Right lobe of liver (tissue), 6 donors: Measurements from ENCODE around the gene ALK. TPM values are rescaled to one million over a fixed set of nuclear protein-coding genes. Genes with fewer than 3 reads are reported as not detected.

Experiments used
- ATAC-seq, 4 donors: fragments of 200-7000 bp; cut with Tn5 transposase; one replicate each; pipeline ENCODE4 v1.9.1; 2020; ENCODE audit warnings: mild to moderate bottlenecking in 4 of 4, moderate library complexity in 4 of 4
- DNase-seq, 3 donors: peaks; one replicate each; pipeline ENCODE4 v3.0.0-alpha.2; 2020
- H3K27ac ChIP-seq, 3 donors: fragments of 200-600 bp; one replicate each; pipeline ENCODE4 v1.8.0; 2022
- H3K27me3 ChIP-seq, 2 donors: fragments of 200-600 bp; one replicate each; pipeline ENCODE4 v1.8.0; 2022
- H3K36me3 ChIP-seq, 4 donors: fragments of 200-600 bp; sonication (generic) in 1 of 4; one replicate each; pipeline versions ENCODE4 v1.5.1 to v1.8.0; 2017 to 2022; ENCODE audit warnings: control low read depth in 1 of 4
- H3K4me1 ChIP-seq, 4 donors: fragments of 200-600 bp; sonication (generic) in 1 of 4; one replicate each; pipeline versions ENCODE4 v1.5.1 to v1.8.0; 2017 to 2022; ENCODE audit warnings: control low read depth in 1 of 4
- H3K4me3 ChIP-seq, 3 donors: fragments of 200-600 bp; one replicate each; pipeline ENCODE4 v1.8.0; 2022
- H3K9me3 ChIP-seq, 4 donors: fragments of 200-600 bp; sonication (generic) in 1 of 4; one replicate each; pipeline versions ENCODE4 v1.5.1 to v1.8.0; 2017 to 2022; ENCODE audit warnings: control low read depth in 1 of 4
- CTCF ChIP-seq, 4 donors: fragments of 200-600 bp in 3 of 4; fragments of 450-650 bp in 1 of 4; IDR thresholded peaks; one replicate each; pipeline versions ENCODE4 v1.5.1 to v1.8.0; 2016 to 2022; ENCODE audit warnings: antibody characterized with exemption in 4 of 4, mild to moderate bottlenecking in 2 of 4
- POLR2A ChIP-seq: fragments of 450-650 bp; IDR thresholded peaks from one replicate; pipeline ENCODE4 v1.6.1; 2017; ENCODE audit warnings: antibody characterized with exemption, mild to moderate bottlenecking
- WGBS: methylation state at CpG from one replicate; pipeline ENCODE4 v1.1.6; 2018; ENCODE audit warnings: low coverage, low lambda C conversion rate; ENCODE audit not compliant: insufficient coverage; ENCODE audit errors: missing lambda C conversion rate; 5-methylcytosine and 5-hydroxymethylcytosine counted together
- intact Hi-C, 2 donors: fragments of 100-400 bp; cut with DNase I; formaldehyde crosslinking; loops; one replicate each; pipeline versions ENCODE4 v1.11.2 to v1.14.1; 2022
- total RNA-seq, 6 experiments: library from RNA; depleted of rRNA in 2 of 6; stranded (reverse); fragments of >200 nt in 2 of 6; fragmentation: NEBNext Ultra II Directional in 3 of 6; extraction: Animal tissue kit (Norgen Biotek cat#: 25700) in 3 of 6; gene quantifications; one replicate each; pipeline versions ENCODE4 v1.1.0 to v1.2.4, GENCODE V29; 2016 to 2023
- donor health status: DM: no; HTN: yes; CAD: no.
- donor health status: DM: no; HTN: no; CAD: no.
- donor health status: DM: no; HTN: no; CAD: no.
- donor health status: DM: no; HTN: yes; CAD: no.
- donor health status: DM: no; HTN: yes; CAD: no.

The ALK gene
- total RNA-seq, 6 experiments from 2014 or later = 0.04 to 0.06 TPM; not detected in 4

GRCh38 chr2:29560030-29560429 lies 361.4 kb downstream of the ALK start:
- H3K4me3 ChIP-seq = no peak overlapping the region
- H3K27ac ChIP-seq = no peak overlapping the region
- 85% methylated on average over 1 of the region's 1 CpG for WGBS
- H3K36me3 ChIP-seq = no peaks in the 10 kb centered on the region
- ATAC-seq (no peak), DNase-seq (no peak)
- TF ChIP-seq POLR2A = no peak
- peaks cover 0 to 11% (median 0%) of the 10 kb centered on the region in 4 donors for H3K4me1 ChIP-seq
- H3K27me3 ChIP-seq = no peaks in the 10 kb centered on the region
- intact Hi-C loops = no loop called here
- no peaks in the 10 kb centered on the region for H3K9me3 ChIP-seq

- no peak for DNase-seq
- no peak for ATAC-seq
- intact Hi-C loops = no loop called here
- H3K4me1 ChIP-seq = peaks cover 0 to 11% (median 0%) of the 10 kb centered on the region in 4 donors
- H3K36me3 ChIP-seq = no peaks in the 10 kb centered on the region
- H3K27ac ChIP-seq = no peak overlapping the region
- H3K4me3 ChIP-seq = no peak overlapping the region
- 18% methylated on average over 1 of the region's 1 CpG for WGBS
- H3K9me3 ChIP-seq = no peaks in the 10 kb centered on the region
- TF ChIP-seq CTCF (IDR thresholded peaks at IDR 0.05) (no peak), POLR2A (no peak)
- no peaks in the 10 kb centered on the region for H3K27me3 ChIP-seq
Measured at GRCh38 chr2:29559578-29559977, 361.8 kb downstream of the ALK start.

GRCh38 chr2:29558097-29558496 lies 363.3 kb downstream of the ALK start:
- Histone ChIP-seq H3K36me3 (no peaks in the 10 kb centered on the region), H3K4me1 (peaks cover 0 to under 1% (median 0%) of the 10 kb centered on the region in 4 donors), H3K27me3 (no peaks in the 10 kb centered on the region), H3K27ac (no peak overlapping the region), H3K4me3 (no peak overlapping the region), H3K9me3 (no peaks in the 10 kb centered on the region)
- TF ChIP-seq CTCF (IDR thresholded peaks at IDR 0.05) (no peak), POLR2A (no peak)
- ATAC-seq (no peak), DNase-seq (no peak)
- intact Hi-C loops = no loop called here

- no peak for TF ChIP-seq CTCF (IDR thresholded peaks at IDR 0.05)
- TF ChIP-seq POLR2A = no peak
- intact Hi-C loops = no loop called here
- Histone ChIP-seq H3K27ac (no peak overlapping the region), H3K4me3 (no peak overlapping the region), H3K9me3 (no peaks in the 10 kb centered on the region), H3K4me1 (no peaks in the 10 kb centered on the region), H3K36me3 (no peaks in the 10 kb centered on the region), H3K27me3 (no peaks in the 10 kb centered on the region)
- ATAC-seq (peak in 1 of 4 donors; percentile 65), DNase-seq (no peak)
- WGBS = 38% methylated on average over 1 of the region's 1 CpG
Measured at GRCh38 chr2:29557268-29557667, 364.1 kb downstream of the ALK start.

- H3K4me3 ChIP-seq = no peak overlapping the region
- DNase-seq (no peak), ATAC-seq (peak in 2 of 4 donors; percentile 12 to 56)
- intact Hi-C loops = no loop called here
- peaks cover 0 to 9% (median 2%) of the 10 kb centered on the region in 4 donors for H3K4me1 ChIP-seq
- H3K9me3 ChIP-seq = no peaks in the 10 kb centered on the region
- 35% methylated on average over 2 of the region's 2 CpGs for WGBS
- TF ChIP-seq CTCF (IDR thresholded peaks at IDR 0.05) = no peak
- TF ChIP-seq POLR2A = no peak
- H3K36me3 ChIP-seq = no peaks in the 10 kb centered on the region
- no peaks in the 10 kb centered on the region for H3K27me3 ChIP-seq
- H3K27ac ChIP-seq = no peak overlapping the region
Measured at GRCh38 chr2:29549069-29549380, 372.4 kb downstream of the ALK start.
